Spleen (tissue), 11 donors: Measurements from ENCODE around the gene GET3. TPM values are rescaled to one million over a fixed set of nuclear protein-coding genes. Genes with fewer than 3 reads are reported as not detected.
A peak's percentile ranks its signal among the peaks of the same experiment; 100 is the strongest.
"Not testable (repeated sequence)": the region's sequence is repeated elsewhere in the genome, so short reads cannot be mapped to it uniquely, and the experiment has no call there.

ENCODE experiments used
- DNase-seq: peaks from one replicate; pipeline ENCODE4 v3.0.0-alpha.2; 2020
- H3K27ac ChIP-seq, 8 donors: fragments of 200-600 bp; sonication (generic) in 7 of 8; 1 replicate in 4 of 8; 2 replicates in 4 of 8; pipeline versions ENCODE4 v1.5.0 to v1.8.0; 2016 to 2021; ENCODE audit warnings: inconsistent platforms in 4 of 8, mild to moderate bottlenecking in 4 of 8, moderate library complexity in 1 of 8
- H3K27me3 ChIP-seq, 7 donors: fragments of 200-600 bp; sonication (generic) in 6 of 7; replicated peaks in 1 of 7; 1 replicate in 4 of 7; 2 replicates in 3 of 7; pipeline versions ENCODE4 v1.5.0 to v1.8.0; 2016 to 2021; ENCODE audit warnings: inconsistent platforms in 3 of 7, mild to moderate bottlenecking in 1 of 7
- H3K36me3 ChIP-seq, 6 donors: fragments of 200-600 bp; sonication (generic) in 5 of 6; 1 replicate in 4 of 6; 2 replicates in 2 of 6; pipeline versions ENCODE4 v1.5.0 to v1.8.0; 2016 to 2021; ENCODE audit warnings: inconsistent platforms in 2 of 6
- H3K4me1 ChIP-seq, 6 donors: fragments of 200-600 bp; sonication (generic) in 5 of 6; 1 replicate in 3 of 6; 2 replicates in 3 of 6; pipeline versions ENCODE4 v1.5.0 to v1.8.0; 2016 to 2021; ENCODE audit warnings: inconsistent platforms in 3 of 6
- H3K4me3 ChIP-seq, 8 donors: fragments of 200-600 bp; sonication (generic) in 7 of 8; 1 replicate in 4 of 8; 2 replicates in 4 of 8; pipeline versions ENCODE4 v1.5.0 to v1.8.0; 2016 to 2021; ENCODE audit warnings: inconsistent platforms in 4 of 8, mild to moderate bottlenecking in 4 of 8, moderate library complexity in 2 of 8
- H3K9me3 ChIP-seq, 8 donors: fragments of 200-600 bp; sonication (generic) in 7 of 8; 1 replicate in 4 of 8; 2 replicates in 4 of 8; pipeline versions ENCODE4 v1.5.0 to v1.8.0; 2016 to 2021; ENCODE audit warnings: inconsistent platforms in 4 of 8
- POLR2A ChIP-seq, 3 donors: fragments of 450-650 bp; IDR thresholded peaks; one replicate each; pipeline ENCODE4 v1.5.1; 2017; ENCODE audit warnings: antibody characterized with exemption in 3 of 3, mild to moderate bottlenecking in 1 of 3
- POLR2AphosphoS5 ChIP-seq, 3 donors: sonication (generic); formaldehyde crosslinking; IDR thresholded peaks; one replicate each; pipeline ENCODE4 v1.5.1; 2017; ENCODE audit warnings: antibody characterized with exemption in 3 of 3
- WGBS, 5 donors: extraction: QIAGEN DNeasy Blood & Tissue Kit in 3 of 5; methylation state at CpG; one replicate each; pipeline versions ENCODE4 v1.1.5 to v1.1.7; 2013 to 2018; 5-methylcytosine and 5-hydroxymethylcytosine counted together
- intact Hi-C: fragments of 100-400 bp; cut with DNase I; formaldehyde crosslinking; loops from one replicate; pipeline ENCODE4 v1.15.0; 2023; ENCODE audit warnings: low total_unique reads
- microRNA-seq, 3 donors: library from miRNA; unstranded; fragments of <30 nt; microRNA quantifications; one replicate each; pipeline versions ENCODE4 to v1.1.0, GENCODE V29; 2019 to 2020
- polyA plus RNA-seq, 3 donors: library from polyadenylated mRNA; stranded (reverse); fragments of 200-250 nt; gene quantifications; one replicate each; pipeline ENCODE4 v1.2.1, GENCODE V29; 2013
- small RNA-seq, 4 donors: library from RNA; depleted of rRNA; stranded (forward); fragments of <200 nt; gene quantifications; one replicate each; pipeline ENCODE3, GENCODE V24; 2016
- total RNA-seq, 7 donors: library from RNA; depleted of rRNA in 3 of 7; stranded (reverse); fragments of >200 nt in 3 of 7; fragmentation: NEBNext Ultra II Directional in 4 of 7; extraction: Animal tissue kit (Norgen Biotek cat#: 25700) in 4 of 7; gene quantifications; one replicate each; pipeline versions ENCODE4 v1.1.0 to v1.2.1, GENCODE V29; 2016 to 2021
- TF ChIP-seq, protein P1 (sequence below), 11 experiments: fragments of 200-600 bp in 7 of 11; fragments of 450-650 bp in 4 of 11; sonication (generic) in 4 of 11; IDR thresholded peaks in 8 of 11; conservative IDR thresholded peaks in 3 of 11; 1 replicate in 7 of 11; 2 replicates in 4 of 11; pipeline versions ENCODE4 v1.4.0 to v1.8.0; 2016 to 2021; ENCODE audit warnings: antibody characterized with exemption in 11 of 11, inconsistent platforms in 4 of 11, mild to moderate bottlenecking in 1 of 11
- donor health status: healthy with polysubstance abuse.
- donor health status: DM: no; HTN: no; CAD: no; lungs with moderate emphysema.
- donor health status: DM: no; HTN: no; CAD: no.
- donor health status: Bipolar disorder and iron deficiency.
- donor health status: healthy.
- donor health status: DM: no; HTN: no; CAD: no.
- donor health status: DM: yes; HTN: yes; CAD: no.

The GET3 gene
- total and polyA plus RNA-seq, 10 donors, result 32.7 to 68.0 (median 41.2) TPM

DNA sequence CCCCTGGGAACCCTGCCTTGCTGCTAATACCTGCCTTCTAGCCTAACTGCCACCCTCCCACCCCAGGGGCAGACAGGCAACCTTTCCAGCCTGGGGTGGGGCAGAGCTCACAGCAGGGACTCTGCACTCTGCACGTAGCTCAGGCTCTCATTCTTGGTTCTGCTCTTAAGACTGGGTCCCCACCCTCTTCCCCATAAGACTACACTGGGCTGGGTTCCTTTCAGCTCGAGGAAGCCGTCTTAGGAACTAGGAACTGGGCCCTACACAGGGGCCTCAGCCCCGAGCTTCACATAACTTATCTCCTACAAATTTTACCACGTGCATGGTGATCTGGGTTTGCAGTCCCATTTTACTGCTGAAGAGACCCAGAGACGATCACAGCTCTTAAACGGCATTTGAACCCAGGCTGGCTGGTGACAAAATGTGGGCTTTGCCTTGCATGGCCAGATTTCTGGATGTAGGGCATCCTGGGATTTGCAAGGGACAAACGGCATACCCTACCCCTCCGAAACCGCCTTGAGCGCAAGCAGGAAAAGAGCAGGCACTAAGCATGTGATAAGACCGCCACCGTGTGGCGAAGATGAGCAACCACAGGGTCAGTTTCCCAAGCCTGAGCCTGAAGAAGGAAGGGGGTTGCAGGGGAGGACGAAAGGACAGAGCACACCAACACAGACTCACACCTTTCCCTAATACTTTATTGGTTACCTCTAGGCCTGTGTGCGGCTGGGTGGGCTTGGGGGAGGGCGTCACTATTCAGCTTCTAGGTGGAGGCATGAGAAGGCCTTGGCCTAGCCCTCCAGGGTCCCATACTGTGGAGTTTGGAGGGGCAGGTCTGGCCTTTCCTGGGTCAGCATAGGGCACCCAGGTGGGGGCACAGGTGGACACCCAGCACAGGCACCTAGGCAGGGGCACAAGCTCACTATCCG lies 59.1 kb downstream of the GET3 start:
- peak overlapping the region in 3 of 8 donors; percentile 2 to 49 (median 12) for H3K4me3 ChIP-seq
- intact Hi-C loops, result loop anchor here (5.0 kb wide), 1 partner anchor 34 kb away; no protein-coding TSS in a partner anchor
- peak overlapping the region; percentile 49 to 100 (median 76) for H3K27ac ChIP-seq
- H3K9me3 ChIP-seq, result no peaks in the 10 kb centered on the region
- DNase-seq, result peak; percentile 93
- peaks cover 0 to 38% (median 9%) of the 10 kb centered on the region in 6 donors for H3K36me3 ChIP-seq
- peaks cover 21 to 55% (median 45%) of the 10 kb centered on the region in 6 donors for H3K4me1 ChIP-seq
- TF ChIP-seq POLR2AphosphoS5 (IDR thresholded peaks at IDR 0.05), result peak; percentile 3 to 82 (median 62)
- no peak for TF ChIP-seq POLR2A (IDR thresholded peaks at IDR 0.05)
- TF ChIP-seq, protein P1, sequence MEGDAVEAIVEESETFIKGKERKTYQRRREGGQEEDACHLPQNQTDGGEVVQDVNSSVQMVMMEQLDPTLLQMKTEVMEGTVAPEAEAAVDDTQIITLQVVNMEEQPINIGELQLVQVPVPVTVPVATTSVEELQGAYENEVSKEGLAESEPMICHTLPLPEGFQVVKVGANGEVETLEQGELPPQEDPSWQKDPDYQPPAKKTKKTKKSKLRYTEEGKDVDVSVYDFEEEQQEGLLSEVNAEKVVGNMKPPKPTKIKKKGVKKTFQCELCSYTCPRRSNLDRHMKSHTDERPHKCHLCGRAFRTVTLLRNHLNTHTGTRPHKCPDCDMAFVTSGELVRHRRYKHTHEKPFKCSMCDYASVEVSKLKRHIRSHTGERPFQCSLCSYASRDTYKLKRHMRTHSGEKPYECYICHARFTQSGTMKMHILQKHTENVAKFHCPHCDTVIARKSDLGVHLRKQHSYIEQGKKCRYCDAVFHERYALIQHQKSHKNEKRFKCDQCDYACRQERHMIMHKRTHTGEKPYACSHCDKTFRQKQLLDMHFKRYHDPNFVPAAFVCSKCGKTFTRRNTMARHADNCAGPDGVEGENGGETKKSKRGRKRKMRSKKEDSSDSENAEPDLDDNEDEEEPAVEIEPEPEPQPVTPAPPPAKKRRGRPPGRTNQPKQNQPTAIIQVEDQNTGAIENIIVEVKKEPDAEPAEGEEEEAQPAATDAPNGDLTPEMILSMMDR (IDR thresholded peaks at IDR 0.05 in 8 of 11, conservative IDR thresholded peaks at IDR 0.05 in 3 of 11), result peak; percentile 91 to 100 (median 96)
- 6 to 11% (median 10%) methylated on average over 17 to 18 of the region's 18 CpGs for WGBS, 5 donors
- peaks cover 0 to 5% (median 0%) of the 10 kb centered on the region in 7 donors for H3K27me3 ChIP-seq

DNA sequence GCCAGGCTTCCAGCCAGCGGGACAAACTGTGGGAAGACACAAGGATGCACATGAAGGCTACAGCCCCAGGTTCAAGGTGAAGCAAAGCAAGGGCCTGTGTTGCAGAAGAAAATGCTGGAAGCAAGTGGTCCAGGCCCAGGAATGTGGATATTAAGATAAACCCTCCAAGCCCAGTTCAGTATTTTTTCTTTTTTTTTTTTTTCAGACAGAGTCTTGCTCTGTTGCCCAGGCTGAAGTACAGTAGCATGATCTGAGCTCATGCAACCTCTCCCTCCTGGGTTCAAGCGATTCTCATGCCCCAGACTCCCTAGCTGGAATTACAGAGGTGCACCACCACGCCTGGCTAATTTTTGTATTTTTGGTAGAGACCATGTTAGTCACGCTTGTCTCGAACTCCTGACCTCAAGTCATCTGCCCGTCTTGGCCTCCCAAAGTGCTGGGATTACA lies 59.9 kb downstream of the GET3 start:
- Histone ChIP-seq H3K36me3 (peaks cover 0 to 38% (median 9%) of the 10 kb centered on the region in 6 donors), H3K4me1 (peaks cover 24 to 62% (median 50%) of the 10 kb centered on the region in 6 donors), H3K27me3 (peaks cover 0 to 12% (median 0%) of the 10 kb centered on the region in 7 donors), H3K4me3 (no peak overlapping the region), H3K27ac (peak overlapping the region in 4 of 8 donors; percentile 71 to 100 (median 90)), H3K9me3 (no peaks in the 10 kb centered on the region)
- no peak for DNase-seq
- intact Hi-C loops, result loop anchor here (5.0 kb wide), 1 partner anchor 35 kb away; no protein-coding TSS in a partner anchor
- TF ChIP-seq POLR2AphosphoS5 (IDR thresholded peaks at IDR 0.05) (no peak), POLR2A (IDR thresholded peaks at IDR 0.05) (no peak)
- TF ChIP-seq, protein P1 (IDR thresholded peaks at IDR 0.05 in 8 of 11, conservative IDR thresholded peaks at IDR 0.05 in 3 of 11), result no peak
- 82 to 97% (median 92%) methylated on average over 6 of the region's 6 CpGs for WGBS, 5 donors

DNA sequence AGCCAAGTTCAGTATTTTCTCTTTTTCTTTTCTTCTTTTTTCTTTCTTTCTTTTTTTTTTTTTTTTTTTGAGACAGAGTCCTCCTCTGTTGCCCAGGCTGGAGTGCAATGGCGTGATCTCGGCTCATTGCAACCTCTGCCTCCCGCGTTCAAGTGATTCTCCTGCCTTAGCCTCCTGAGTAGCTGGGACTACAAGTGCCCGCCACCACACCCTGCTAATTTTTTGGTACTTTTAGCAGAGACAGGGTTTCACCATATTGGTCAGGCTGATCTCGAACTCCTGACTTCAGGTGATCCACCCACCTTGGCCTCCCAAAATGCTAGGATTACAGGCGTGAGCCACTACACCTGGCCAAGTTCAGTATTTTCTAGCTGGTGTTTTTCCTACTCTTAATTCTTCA lies 60.3 kb downstream of the GET3 start:
- intact Hi-C loops, result loop anchor here (5.0 kb wide), 1 partner anchor 35 kb away; no protein-coding TSS in a partner anchor
- 94 to 98% (median 96%) methylated on average over 7 of the region's 7 CpGs for WGBS, 5 donors
- H3K4me3 ChIP-seq, H3K9me3 ChIP-seq, DNase-seq, H3K27ac ChIP-seq: not testable (repeated sequence)
- H3K27me3 ChIP-seq, result peaks cover 0 to 17% (median 0%) of the 10 kb centered on the region in 7 donors
- peaks cover 27 to 67% (median 55%) of the 10 kb centered on the region in 6 donors for H3K4me1 ChIP-seq
- peaks cover 0 to 38% (median 9%) of the 10 kb centered on the region in 6 donors for H3K36me3 ChIP-seq
- TF ChIP-seq, protein P1 (IDR thresholded peaks at IDR 0.05 in 8 of 11, conservative IDR thresholded peaks at IDR 0.05 in 3 of 11), result peak in 1 of 11 experiments; percentile 8

Small RNA genes within 50 kb of the gene (microRNA-seq; reads per million reads assigned to microRNA genes)
- 0 reads per million in 3 donors for gene MIR5684

Small RNA genes within 50 kb of the gene (small RNA-seq; reads per million reads assigned to genes)
- gene MIR5684, result 0 reads per million in 4 donors
- 31.5 to 70.7 (median 44.5) reads per million in 4 donors for gene SNORD41

Other genes with a start within 250 kb of the GET3 start
- gene ZNF564, start 186.0 kb upstream of the GET3 start, total RNA-seq, result 10 to 100 TPM; 17.0 to 24.5 (median 21.7) TPM
- gene ZNF564, start 186.0 kb upstream of the GET3 start, polyA plus RNA-seq, result 10 to 100 TPM in 1 of 3 donors, 1 to 10 TPM in 2; 5.9 to 11.4 (median 6.5) TPM
- gene ZNF490, start 126.7 kb upstream of the GET3 start, total RNA-seq, result 10 to 100 TPM; 11.6 to 21.7 (median 15.4) TPM
- 1 to 10 TPM in 1 of 3 donors, under 1 TPM in 2; 0.77 to 1.1 (median 0.93) TPM for gene ZNF490, start 126.7 kb upstream of the GET3 start, polyA plus RNA-seq
- gene ZNF791, start 126.6 kb upstream of the GET3 start, total RNA-seq, result 10 to 100 TPM; 27.8 to 64.9 (median 33.4) TPM
- 10 to 100 TPM in 1 of 3 donors, 1 to 10 TPM in 2; 6.8 to 11.1 (median 7.3) TPM for gene ZNF791, start 126.6 kb upstream of the GET3 start, polyA plus RNA-seq
- 100 to 1,000 TPM; 145 to 288 (median 218) TPM for gene MAN2B1, start 70.8 kb upstream of the GET3 start, total RNA-seq
- gene MAN2B1, start 70.8 kb upstream of the GET3 start, polyA plus RNA-seq, result 100 to 1,000 TPM in 1 of 3 donors, 10 to 100 TPM in 2; 50.6 to 122 (median 83.3) TPM
- gene WDR83, start 70.7 kb upstream of the GET3 start, total RNA-seq, result 10 to 100 TPM in 6 of 7 donors, 1 to 10 TPM in 1; 6.4 to 15.7 (median 12.9) TPM
- 10 to 100 TPM; 17.0 to 19.5 (median 19.0) TPM for gene WDR83, start 70.7 kb upstream of the GET3 start, polyA plus RNA-seq
- 100 to 1,000 TPM in 3 of 7 donors, 10 to 100 TPM in 4; 86.8 to 158 (median 96.0) TPM for gene DHPS, start 55.6 kb upstream of the GET3 start, total RNA-seq
- 10 to 100 TPM; 55.1 to 76.6 (median 59.3) TPM for gene DHPS, start 55.6 kb upstream of the GET3 start, polyA plus RNA-seq
- gene GNG14, start 49.5 kb upstream of the GET3 start, total RNA-seq, result not detected
- not detected for gene GNG14, start 49.5 kb upstream of the GET3 start, polyA plus RNA-seq
- gene FBXW9, start 40.9 kb upstream of the GET3 start, total RNA-seq, result 1 to 10 TPM; 1.7 to 5.3 (median 3.8) TPM
- 1 to 10 TPM; 4.8 to 7.4 (median 5.2) TPM for gene FBXW9, start 40.9 kb upstream of the GET3 start, polyA plus RNA-seq
- gene TNPO2, start 13.6 kb upstream of the GET3 start, total RNA-seq, result 10 to 100 TPM; 47.5 to 83.6 (median 61.5) TPM
- 10 to 100 TPM; 15.8 to 30.4 (median 22.9) TPM for gene TNPO2, start 13.6 kb upstream of the GET3 start, polyA plus RNA-seq
- gene TRIR, start 2.8 kb upstream of the GET3 start, total RNA-seq, result 100 to 1,000 TPM; 127 to 225 (median 150) TPM
- gene TRIR, start 2.8 kb upstream of the GET3 start, polyA plus RNA-seq, result 100 to 1,000 TPM; 346 to 403 (median 386) TPM
- gene BEST2, start 14.3 kb downstream of the GET3 start, total RNA-seq, result not detected
- gene BEST2, start 14.3 kb downstream of the GET3 start, polyA plus RNA-seq, result not detected
- 10 to 100 TPM; 14.8 to 27.4 (median 25.2) TPM for gene HOOK2, start 38.1 kb downstream of the GET3 start, total RNA-seq
- 10 to 100 TPM in 2 of 3 donors, 1 to 10 TPM in 1; 7.1 to 24.3 (median 20.5) TPM for gene HOOK2, start 38.1 kb downstream of the GET3 start, polyA plus RNA-seq
- 100 to 1,000 TPM; 102 to 363 (median 189) TPM for gene JUNB, start 54.0 kb downstream of the GET3 start, total RNA-seq
- 100 to 1,000 TPM in 1 of 3 donors, 10 to 100 TPM in 2; 57.5 to 118 (median 64.0) TPM for gene JUNB, start 54.0 kb downstream of the GET3 start, polyA plus RNA-seq
- gene PRDX2, start 64.3 kb downstream of the GET3 start, total RNA-seq, result 100 to 1,000 TPM in 6 of 7 donors, 10 to 100 TPM in 1; 97.9 to 203 (median 140) TPM
- gene PRDX2, start 64.3 kb downstream of the GET3 start, polyA plus RNA-seq, result 100 to 1,000 TPM in 2 of 3 donors, 10 to 100 TPM in 1; 78.3 to 123 (median 108) TPM
- gene THSD8, start 64.6 kb downstream of the GET3 start, total RNA-seq, result 1 to 10 TPM in 4 of 7 donors, not detected in 3; 1.1 to 4.8 (median 3.4) TPM
- 1 to 10 TPM; 5.2 to 9.1 (median 5.7) TPM for gene THSD8, start 64.6 kb downstream of the GET3 start, polyA plus RNA-seq
- gene RNASEH2A, start 69.1 kb downstream of the GET3 start, total RNA-seq, result 10 to 100 TPM in 6 of 7 donors, 1 to 10 TPM in 1; 9.8 to 15.9 (median 11.7) TPM
- gene RNASEH2A, start 69.1 kb downstream of the GET3 start, polyA plus RNA-seq, result 10 to 100 TPM in 2 of 3 donors, 1 to 10 TPM in 1; 4.4 to 12.2 (median 11.4) TPM
- not detected for gene RTBDN, start 97.1 kb downstream of the GET3 start, total RNA-seq
- gene RTBDN, start 97.1 kb downstream of the GET3 start, polyA plus RNA-seq, result not detected
- gene MAST1, start 101.0 kb downstream of the GET3 start, total RNA-seq, result under 1 TPM in 6 of 7 donors, not detected in 1; 0.23 to 0.65 (median 0.33) TPM
- gene MAST1, start 101.0 kb downstream of the GET3 start, polyA plus RNA-seq, result under 1 TPM in 2 of 3 donors, not detected in 1; 0.12 to 0.32 TPM
- 10 to 100 TPM; 20.4 to 36.1 (median 24.4) TPM for gene DNASE2, start 144.0 kb downstream of the GET3 start, total RNA-seq
- 10 to 100 TPM; 19.5 to 33.9 (median 28.1) TPM for gene DNASE2, start 144.0 kb downstream of the GET3 start, polyA plus RNA-seq
- gene KLF1, start 149.7 kb downstream of the GET3 start, total RNA-seq, result 10 to 100 TPM in 1 of 7 donors, 1 to 10 TPM in 3, under 1 TPM in 2, not detected in 1; 0.44 to 13.0 (median 2.7) TPM
- under 1 TPM; 0.13 to 0.67 (median 0.33) TPM for gene KLF1, start 149.7 kb downstream of the GET3 start, polyA plus RNA-seq
- gene GCDH, start 153.7 kb downstream of the GET3 start, total RNA-seq, result 10 to 100 TPM; 19.0 to 48.4 (median 29.3) TPM
- gene GCDH, start 153.7 kb downstream of the GET3 start, polyA plus RNA-seq, result 10 to 100 TPM; 16.3 to 29.4 (median 20.1) TPM
- gene SYCE2, start 181.8 kb downstream of the GET3 start, total RNA-seq, result under 1 TPM in 1 of 7 donors, not detected in 6; 0.74 TPM
- gene SYCE2, start 181.8 kb downstream of the GET3 start, polyA plus RNA-seq, result under 1 TPM; 0.29 to 0.85 (median 0.30) TPM
- gene FARSA, start 196.2 kb downstream of the GET3 start, total RNA-seq, result 10 to 100 TPM; 32.8 to 49.9 (median 42.2) TPM
- gene FARSA, start 196.2 kb downstream of the GET3 start, polyA plus RNA-seq, result 10 to 100 TPM; 25.1 to 55.4 (median 36.3) TPM
- 100 to 1,000 TPM; 306 to 828 (median 571) TPM for gene CALR, start 201.1 kb downstream of the GET3 start, total RNA-seq
- 100 to 1,000 TPM; 150 to 194 (median 193) TPM for gene CALR, start 201.1 kb downstream of the GET3 start, polyA plus RNA-seq
- gene RAD23A, start 208.4 kb downstream of the GET3 start, total RNA-seq, result 100 to 1,000 TPM in 1 of 7 donors, 10 to 100 TPM in 6; 80.4 to 109 (median 90.8) TPM
- 100 to 1,000 TPM in 2 of 3 donors, 10 to 100 TPM in 1; 88.6 to 134 (median 115) TPM for gene RAD23A, start 208.4 kb downstream of the GET3 start, polyA plus RNA-seq
- gene GADD45GIP1, start 219.7 kb downstream of the GET3 start, total RNA-seq, result 10 to 100 TPM; 12.8 to 33.4 (median 15.8) TPM
- 10 to 100 TPM; 39.7 to 47.9 (median 40.8) TPM for gene GADD45GIP1, start 219.7 kb downstream of the GET3 start, polyA plus RNA-seq
- gene DAND5, start 232.1 kb downstream of the GET3 start, total RNA-seq, result not detected
- gene DAND5, start 232.1 kb downstream of the GET3 start, polyA plus RNA-seq, result not detected